ENCODE data around the gene ANKIB1. TPM values are rescaled to one million over a fixed set of nuclear protein-coding genes. Genes with fewer than 3 reads are reported as not detected.

ANKIB1 gene
- total RNA-seq, 2 donors from 2014 or later = 38.9 to 41.5 TPM

DNA sequence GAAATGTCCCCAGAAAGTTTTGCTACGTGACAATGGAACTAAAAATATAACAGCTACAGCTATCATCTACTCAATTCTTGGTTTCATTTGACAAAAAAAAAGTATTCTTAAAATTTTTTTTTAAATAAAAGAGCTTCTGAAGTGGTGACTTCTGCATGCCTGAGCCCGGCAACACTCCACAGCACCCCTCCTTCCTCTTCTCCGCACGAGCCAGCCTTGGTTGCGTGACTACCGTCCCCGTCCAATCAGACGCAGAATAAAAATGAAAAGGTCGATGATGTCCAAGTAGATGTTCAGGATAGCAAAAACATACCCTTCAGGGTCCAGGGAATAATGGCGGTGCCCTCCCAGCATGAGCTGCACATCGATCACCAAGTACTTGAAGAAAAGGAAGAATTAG lies 167.0 kb downstream of the ANKIB1 start:
- intact Hi-C loops (cut with DNase I) = no loop called here
- Histone ChIP-seq H3K27ac (no peak overlapping the region), H3K4me3 (no peak overlapping the region), H3K9ac (ENCODE audit: low read depth in 2 of 2, low read length in 2 of 2) (no peak overlapping the region), H3K27me3 (no peaks in the 10 kb centered on the region), H3K9me3 (no peaks in the 10 kb centered on the region), H3K4me1 (no peaks in the 10 kb centered on the region), H3K36me3 (no peaks in the 10 kb centered on the region)
- DNase-seq = no peak
- TF ChIP-seq, protein P1, sequence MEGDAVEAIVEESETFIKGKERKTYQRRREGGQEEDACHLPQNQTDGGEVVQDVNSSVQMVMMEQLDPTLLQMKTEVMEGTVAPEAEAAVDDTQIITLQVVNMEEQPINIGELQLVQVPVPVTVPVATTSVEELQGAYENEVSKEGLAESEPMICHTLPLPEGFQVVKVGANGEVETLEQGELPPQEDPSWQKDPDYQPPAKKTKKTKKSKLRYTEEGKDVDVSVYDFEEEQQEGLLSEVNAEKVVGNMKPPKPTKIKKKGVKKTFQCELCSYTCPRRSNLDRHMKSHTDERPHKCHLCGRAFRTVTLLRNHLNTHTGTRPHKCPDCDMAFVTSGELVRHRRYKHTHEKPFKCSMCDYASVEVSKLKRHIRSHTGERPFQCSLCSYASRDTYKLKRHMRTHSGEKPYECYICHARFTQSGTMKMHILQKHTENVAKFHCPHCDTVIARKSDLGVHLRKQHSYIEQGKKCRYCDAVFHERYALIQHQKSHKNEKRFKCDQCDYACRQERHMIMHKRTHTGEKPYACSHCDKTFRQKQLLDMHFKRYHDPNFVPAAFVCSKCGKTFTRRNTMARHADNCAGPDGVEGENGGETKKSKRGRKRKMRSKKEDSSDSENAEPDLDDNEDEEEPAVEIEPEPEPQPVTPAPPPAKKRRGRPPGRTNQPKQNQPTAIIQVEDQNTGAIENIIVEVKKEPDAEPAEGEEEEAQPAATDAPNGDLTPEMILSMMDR (IDR thresholded peaks at IDR 0.05) = no peak

DNA sequence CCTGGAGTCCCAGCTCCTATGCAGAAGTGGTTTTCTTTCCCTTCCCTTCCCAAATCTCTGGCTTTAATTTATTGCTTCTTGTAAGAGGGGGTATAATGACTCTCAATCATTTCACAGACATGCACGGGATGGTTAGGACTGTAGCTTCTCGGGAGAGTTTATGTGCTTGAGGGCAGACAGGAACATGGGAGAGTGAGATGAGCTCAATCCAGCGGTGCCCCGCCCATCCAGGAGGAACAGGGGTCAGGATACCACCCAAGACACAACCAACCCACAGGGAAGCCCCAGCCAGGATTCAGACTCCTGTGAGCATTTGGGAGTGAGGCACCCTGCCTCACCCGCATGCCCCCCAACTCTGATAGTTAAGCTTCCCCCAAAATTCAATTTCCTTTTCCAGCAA lies 167.8 kb downstream of the ANKIB1 start:
- intact Hi-C loops (cut with DNase I) = no loop called here
- DNase-seq = no peak

DNA sequence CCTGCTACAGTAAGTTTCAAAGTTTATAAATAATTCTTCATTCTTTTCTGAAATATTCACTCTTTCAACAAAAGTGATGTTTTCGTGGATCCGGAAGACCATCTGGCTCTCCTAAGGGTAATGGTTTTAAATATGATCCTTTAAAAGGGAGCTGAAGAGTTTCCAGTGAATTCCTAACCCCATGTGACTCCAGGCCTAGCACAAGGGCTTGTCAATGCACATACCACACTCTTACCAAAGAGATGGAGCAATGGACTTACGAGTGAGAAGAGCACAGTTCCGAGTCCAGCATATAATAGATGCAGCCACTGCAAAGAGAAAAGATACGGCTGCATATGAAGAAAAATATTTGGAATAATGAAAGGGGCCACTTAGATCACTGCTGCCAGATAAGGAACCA lies 169.5 kb downstream of the ANKIB1 start:
- H3K9ac ChIP-seq (ENCODE audit: low read depth in 2 of 2, low read length in 2 of 2) = no peak overlapping the region
- no peak for DNase-seq
- no peaks in the 10 kb centered on the region for H3K27me3 ChIP-seq
- H3K27ac ChIP-seq = no peak overlapping the region
- intact Hi-C loops (cut with DNase I) = no loop called here
- H3K36me3 ChIP-seq = no peaks in the 10 kb centered on the region
- no peaks in the 10 kb centered on the region for H3K4me1 ChIP-seq
- TF ChIP-seq, protein P1 (IDR thresholded peaks at IDR 0.05) = no peak
- no peak overlapping the region for H3K4me3 ChIP-seq
- H3K9me3 ChIP-seq = no peaks in the 10 kb centered on the region

More for the DNA sequence above, 167.8 kb downstream of the ANKIB1 start:
- no peaks in the 10 kb centered on the region for H3K36me3 ChIP-seq
- TF ChIP-seq, protein P1 (IDR thresholded peaks at IDR 0.05) = no peak
- H3K27ac ChIP-seq = no peak overlapping the region
- no peaks in the 10 kb centered on the region for H3K9me3 ChIP-seq
- no peak overlapping the region for H3K4me3 ChIP-seq
- H3K27me3 ChIP-seq = no peaks in the 10 kb centered on the region
- no peaks in the 10 kb centered on the region for H3K4me1 ChIP-seq
- H3K9ac ChIP-seq (ENCODE audit: low read depth in 2 of 2, low read length in 2 of 2) = no peak overlapping the region

DNA sequence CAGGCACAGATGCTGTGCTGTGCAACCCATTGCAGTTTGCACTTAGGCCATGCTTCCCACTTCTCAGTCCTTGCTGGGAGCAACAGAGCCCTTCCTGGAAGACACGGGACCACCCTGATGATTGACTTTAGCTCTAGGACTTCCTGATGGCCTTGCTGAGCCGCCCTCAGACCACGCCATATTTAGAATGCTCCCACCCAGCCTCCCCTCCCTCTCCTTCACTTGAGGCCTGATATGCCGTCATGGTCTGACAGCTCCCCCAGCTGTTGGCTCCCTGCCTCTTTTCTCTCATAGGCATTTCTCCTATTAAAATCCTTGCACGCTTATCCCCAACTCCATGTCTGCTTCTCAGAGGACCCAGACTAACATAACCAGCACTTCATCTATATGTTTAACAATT lies 172.1 kb downstream of the ANKIB1 start:
- Histone ChIP-seq H3K27ac (no peak overlapping the region), H3K9ac (ENCODE audit: low read depth in 2 of 2, low read length in 2 of 2) (no peak overlapping the region), H3K4me1 (no peaks in the 10 kb centered on the region), H3K27me3 (no peaks in the 10 kb centered on the region), H3K4me3 (no peak overlapping the region), H3K36me3 (no peaks in the 10 kb centered on the region), H3K9me3 (no peaks in the 10 kb centered on the region)
- TF ChIP-seq, protein P1 (IDR thresholded peaks at IDR 0.05) = no peak
- no peak for DNase-seq
- intact Hi-C loops (cut with DNase I) = no loop called here

DNA sequence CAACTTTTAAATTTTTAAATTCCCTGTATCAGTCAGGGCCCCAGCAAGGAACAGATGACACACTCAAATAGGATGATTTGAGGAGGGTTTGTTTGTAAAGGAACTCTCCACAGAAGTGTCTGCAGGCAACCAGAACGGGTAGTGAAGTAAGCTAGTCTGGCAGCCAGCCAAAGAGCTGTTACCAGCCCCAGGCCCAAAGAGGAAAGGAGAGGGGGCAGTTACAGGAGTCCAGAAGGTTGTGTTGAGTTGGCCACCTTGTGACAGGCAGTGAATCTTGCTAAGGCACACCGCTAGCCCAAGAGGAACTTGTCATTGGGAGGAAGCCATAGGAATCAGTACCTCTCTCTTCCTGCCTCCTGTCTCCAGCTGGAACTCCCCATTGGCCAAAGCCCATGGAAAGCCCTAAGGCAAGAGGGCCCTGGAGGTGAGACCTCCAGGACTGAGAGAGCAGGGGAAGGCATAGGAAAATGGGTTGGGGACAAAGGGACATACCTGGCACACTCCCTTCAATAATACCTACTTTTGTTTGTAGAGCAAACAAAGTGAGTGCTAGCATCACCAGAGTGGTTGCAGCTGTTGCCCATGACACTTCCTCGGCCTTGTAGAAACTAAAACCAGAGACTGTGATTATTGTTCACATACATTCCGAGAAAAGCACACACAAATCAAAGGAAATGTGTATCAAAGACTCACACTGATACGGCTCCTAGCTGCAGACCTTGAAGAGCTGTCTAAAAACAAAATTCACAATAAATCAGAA lies 176.1 kb downstream of the ANKIB1 start:
- no peak overlapping the region for H3K4me3 ChIP-seq
- no peaks in the 10 kb centered on the region for H3K9me3 ChIP-seq
- H3K27ac ChIP-seq = no peak overlapping the region
- intact Hi-C loops (cut with DNase I) = no loop called here
- no peak overlapping the region for H3K9ac ChIP-seq (ENCODE audit: low read depth in 2 of 2, low read length in 2 of 2)
- H3K4me1 ChIP-seq = no peaks in the 10 kb centered on the region
- TF ChIP-seq, protein P1 (IDR thresholded peaks at IDR 0.05) = no peak
- H3K27me3 ChIP-seq = no peaks in the 10 kb centered on the region
- H3K36me3 ChIP-seq = no peaks in the 10 kb centered on the region
- DNase-seq = peak; percentile 23

Measured in colonic mucosa (tissue), 4 donors.